H1 (cell line): ENCODE measurements around the gene DAAM1.

ENCODE experiments used
- CHD1 ChIP-seq: IDR thresholded peaks from 2 replicates; pipeline ENCODE4 v1.6.1; 2012; ENCODE audit warnings: low read depth, low read length, improper control_type of control experiment
- PHF8 ChIP-seq: fragments of 200-600 bp; sonication (generic); conservative IDR thresholded peaks from 2 replicates; pipeline ENCODE4 v1.7.1; 2012; ENCODE audit warnings: low read depth, mild to moderate bottlenecking, inconsistent platforms, low read length, moderate library complexity
- POU5F1 ChIP-seq: IDR thresholded peaks from 2 replicates; pipeline ENCODE4 v1.6.1; 2011; ENCODE audit warnings: low read depth, mild to moderate bottlenecking, low read length, moderate library complexity
- TBP ChIP-seq: IDR thresholded peaks from 2 replicates; pipeline ENCODE4 v1.6.1; 2011; ENCODE audit warnings: low read depth, low read length, improper control_type of control experiment

DNA sequence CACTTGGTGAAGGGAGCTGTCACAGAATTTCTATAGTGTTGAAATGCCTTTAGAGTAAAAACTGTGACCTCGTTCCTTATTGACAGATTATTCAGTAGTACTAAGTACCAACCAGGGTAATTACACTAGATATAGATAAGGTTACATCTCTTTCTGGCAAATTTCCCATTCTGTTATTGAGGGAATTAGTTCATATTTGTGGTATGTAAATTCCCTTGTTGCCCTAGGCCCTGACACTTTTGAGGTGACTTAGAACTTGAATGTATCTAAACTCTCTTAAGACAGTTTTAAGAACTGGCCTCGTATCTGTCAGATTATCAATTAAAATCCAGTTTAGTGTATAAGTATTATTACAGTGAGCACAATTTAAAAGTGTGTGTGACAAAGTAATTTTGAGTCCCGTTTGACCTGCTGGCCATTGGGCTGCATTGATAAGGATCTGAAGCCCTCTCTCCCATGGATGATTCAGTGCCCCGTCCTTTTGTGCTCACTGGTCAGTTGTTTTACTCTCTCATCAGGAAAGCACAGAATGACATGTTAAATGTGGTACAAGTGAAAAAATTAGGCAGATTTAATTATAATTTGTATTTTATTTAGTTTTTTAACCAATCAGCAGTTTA lies 153.5 kb downstream of the DAAM1 start:
- no peak for TF ChIP-seq PHF8
- no peak for TF ChIP-seq CHD1
- TF ChIP-seq TBP, result no peak
- TF ChIP-seq POU5F1, result no peak
